A172 (cell line): ENCODE measurements around the gene FRAS1. TPM values are rescaled to one million over a fixed set of nuclear protein-coding genes. Genes with fewer than 3 reads are reported as not detected.
"Not testable (repeated sequence)": the region's sequence is repeated elsewhere in the genome, so short reads cannot be mapped to it uniquely, and the experiment has no call there.

ENCODE experiments used
- DNase-seq: peaks from one replicate; pipeline ENCODE4 v3.0.0-alpha.2; 2015; ENCODE audit warnings: low spot score
- total RNA-seq: library from RNA; depleted of rRNA; stranded (reverse); fragments of >200 nt; shearing (Covaris generic); gene quantifications from 2 replicates; pipeline ENCODE4 v1.2.3, GENCODE V29; 2014

The FRAS1 gene
- total RNA-seq, 1 experiment from 2014 or later: 0.81 TPM

DNA sequence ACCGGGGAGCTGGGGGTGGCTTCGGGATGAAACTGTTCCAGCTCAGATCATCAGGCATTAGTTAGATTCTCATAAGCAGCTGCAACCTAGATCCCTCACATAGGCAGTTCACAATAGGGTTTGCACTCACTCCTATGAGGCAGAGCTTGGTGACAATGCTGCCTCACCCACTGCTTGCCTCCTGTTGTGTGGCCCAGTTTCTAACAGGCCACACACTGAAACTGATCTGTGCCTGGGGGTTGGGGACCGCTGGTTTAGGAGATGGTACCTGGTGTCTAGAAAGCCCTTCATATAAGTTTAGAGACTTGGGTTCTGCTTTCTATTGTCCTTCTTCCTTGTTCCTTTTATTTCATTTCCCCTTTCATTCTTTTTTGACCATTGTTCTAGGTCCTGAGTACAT lies 234.2 kb downstream of the FRAS1 start:
- no peak for DNase-seq

DNA sequence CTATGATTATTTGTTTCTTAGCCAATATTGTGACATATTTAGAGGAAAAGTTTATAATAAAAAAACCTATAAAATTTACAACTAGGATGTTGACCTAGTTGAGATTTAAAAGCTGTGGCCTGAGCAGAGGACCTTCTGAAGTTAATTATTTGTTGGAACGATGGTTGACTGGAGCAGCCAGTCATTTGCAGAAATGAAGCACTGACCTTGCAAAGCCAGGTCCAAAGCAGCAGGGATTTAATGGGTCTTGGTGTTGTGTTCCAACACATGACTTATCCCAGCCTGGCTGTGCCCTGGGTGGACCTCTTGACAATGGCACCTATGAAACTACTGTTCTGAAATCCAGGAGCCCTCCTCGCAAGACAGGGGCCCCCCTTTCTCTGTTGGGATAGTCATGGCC lies 235.2 kb downstream of the FRAS1 start:
- no peak for DNase-seq

DNA sequence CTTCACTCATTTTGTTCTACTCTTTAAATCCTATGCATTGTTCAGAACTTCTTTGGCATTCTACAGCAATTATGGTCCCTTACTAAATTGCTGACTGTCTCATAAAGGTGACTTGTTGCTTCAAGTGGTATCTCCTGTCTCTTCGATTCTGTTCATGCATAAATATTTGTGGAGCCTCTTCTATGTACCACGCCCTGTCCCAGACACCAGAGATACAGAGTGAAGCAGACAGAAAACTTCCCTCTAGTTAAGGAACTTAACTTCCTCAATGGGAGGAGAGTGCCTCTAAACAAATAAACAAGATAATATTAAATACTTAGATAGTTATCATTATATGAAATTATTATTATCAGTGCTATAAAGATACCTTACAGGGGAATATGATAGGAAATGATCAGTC lies 235.7 kb downstream of the FRAS1 start:
- DNase-seq: no peak

DNA sequence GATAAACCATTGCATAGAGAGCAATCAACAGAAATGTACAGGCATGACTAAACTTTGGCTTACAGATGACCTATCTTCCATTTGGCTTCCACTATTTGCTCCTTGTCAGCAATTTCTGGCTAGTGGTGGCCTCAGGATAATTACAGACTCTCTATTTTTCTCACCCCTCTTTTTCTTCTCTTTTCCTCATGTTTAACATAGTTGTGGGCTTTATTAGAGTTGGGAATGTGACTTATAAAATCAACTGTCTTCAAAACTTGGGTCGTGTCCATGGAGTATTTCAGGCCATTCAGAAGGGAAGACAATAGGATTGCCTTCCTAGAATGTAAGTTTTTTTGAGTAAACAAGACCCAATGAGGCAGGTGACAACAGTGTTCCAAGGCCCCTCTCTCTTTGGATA lies 236.2 kb downstream of the FRAS1 start:
- DNase-seq: peak; percentile 32

DNA sequence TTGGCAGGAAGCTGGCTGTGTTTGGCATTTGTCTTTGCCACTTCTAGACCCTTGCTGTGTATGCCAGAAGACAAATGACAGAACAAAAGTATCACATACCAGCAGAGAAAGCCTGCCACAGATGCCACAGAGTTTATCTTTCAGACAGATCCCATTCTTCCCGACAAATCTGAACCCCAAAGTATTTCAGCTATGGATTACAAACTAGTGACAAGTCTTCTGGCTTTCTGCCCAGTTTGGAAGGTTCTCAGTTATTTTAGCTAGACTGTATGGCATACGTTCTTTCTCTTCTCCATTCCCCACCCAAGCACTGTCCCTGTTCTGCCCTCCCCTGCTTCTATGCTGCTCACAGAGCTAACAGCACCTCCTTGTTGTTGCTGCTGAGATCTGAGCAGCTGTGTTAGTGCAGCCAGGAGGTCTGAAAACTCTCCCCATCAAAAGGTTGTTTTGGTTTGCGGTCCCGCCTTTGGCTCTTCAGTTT lies 236.7 kb downstream of the FRAS1 start:
- DNase-seq: peak; percentile 77

DNA sequence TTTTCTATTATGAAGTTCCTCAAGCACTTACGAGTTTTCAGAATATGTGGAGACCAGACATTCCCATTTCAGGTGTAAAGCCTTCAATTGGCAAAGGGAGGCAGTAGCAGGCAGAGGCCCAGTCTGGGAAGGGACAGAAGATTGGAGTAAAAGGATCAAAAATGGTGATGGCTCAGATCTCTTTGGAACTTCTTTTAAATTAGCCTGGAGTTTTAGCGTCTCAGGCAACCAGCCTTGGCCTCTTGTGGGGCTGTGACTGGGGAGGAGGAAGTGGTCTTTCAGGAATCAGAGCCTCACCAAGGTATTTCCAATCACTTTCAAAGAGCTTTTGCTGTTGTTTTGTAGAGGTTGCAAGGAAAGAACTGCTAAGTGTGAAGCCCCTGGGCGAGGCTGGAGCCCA lies 239.1 kb downstream of the FRAS1 start:
- DNase-seq: no peak

DNA sequence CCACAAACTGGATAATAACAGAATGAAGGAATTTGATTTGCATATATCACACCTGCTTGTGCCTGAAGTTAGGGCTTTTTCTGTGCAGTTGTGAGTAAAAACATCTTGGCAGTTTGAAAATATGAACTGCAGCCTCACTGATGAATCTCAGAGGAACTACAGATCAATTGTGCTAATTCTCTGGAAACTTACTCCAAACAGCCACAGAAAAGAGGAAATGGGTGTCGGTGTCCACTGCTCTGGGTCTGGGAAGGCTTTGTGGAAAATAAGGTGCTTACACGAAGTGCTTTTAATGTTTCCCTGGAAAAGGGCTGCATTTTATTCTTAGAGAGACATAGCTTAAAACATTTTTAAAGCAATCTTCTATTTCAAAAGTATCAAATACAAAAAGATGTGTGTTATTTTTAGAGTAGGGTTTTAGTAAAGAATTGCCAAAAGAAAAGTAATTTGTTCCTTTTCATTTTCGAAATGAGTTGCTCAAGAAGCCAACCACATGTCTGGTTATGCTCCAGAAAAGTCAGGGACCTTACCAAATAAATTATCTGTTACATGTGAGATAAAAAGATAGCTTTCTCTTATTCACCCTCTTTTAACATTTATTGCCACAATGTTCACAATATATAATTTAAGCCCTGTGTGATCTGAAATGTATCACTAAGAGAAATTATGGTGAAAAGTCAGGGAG lies 240.1 kb downstream of the FRAS1 start:
- no peak for DNase-seq

DNA sequence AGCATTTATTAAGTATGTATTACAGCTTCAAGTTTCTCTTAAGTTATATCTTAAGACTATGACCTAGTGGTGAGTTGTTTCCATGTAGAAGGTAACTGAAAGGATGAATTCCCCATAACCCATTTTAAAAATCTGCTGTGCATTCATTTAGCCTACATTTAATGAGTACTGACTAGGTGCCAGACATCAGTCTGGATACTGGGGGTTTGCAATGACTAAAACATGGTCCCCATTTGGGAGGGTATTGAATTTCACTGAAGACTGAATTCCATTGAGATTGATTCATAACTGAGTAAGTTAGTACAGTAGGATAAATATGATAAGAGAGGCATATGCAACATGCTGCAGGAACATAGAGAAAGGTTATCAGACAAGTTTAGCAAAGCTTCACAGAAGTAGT lies 241.5 kb downstream of the FRAS1 start:
- DNase-seq: no peak

DNA sequence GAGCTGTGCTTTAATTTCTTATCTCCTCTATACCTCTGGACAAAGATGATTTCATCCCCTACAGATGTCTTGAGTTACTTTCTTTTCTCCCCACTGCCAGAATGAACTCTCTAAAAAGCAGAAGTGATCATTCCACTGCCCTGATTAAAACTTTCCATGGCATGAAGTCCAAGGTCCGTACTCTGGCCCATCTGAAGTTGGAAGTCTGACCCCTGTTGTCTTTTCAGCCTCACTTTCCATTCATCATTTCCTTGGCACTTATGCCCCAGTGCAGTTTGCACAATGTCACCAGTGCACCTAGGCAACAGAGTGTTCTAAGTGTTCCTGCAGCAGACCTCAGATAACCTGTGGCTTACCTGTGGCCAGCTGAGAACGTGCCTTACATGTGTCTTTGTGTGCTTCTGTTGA lies 242.4 kb downstream of the FRAS1 start:
- DNase-seq: no peak

DNA sequence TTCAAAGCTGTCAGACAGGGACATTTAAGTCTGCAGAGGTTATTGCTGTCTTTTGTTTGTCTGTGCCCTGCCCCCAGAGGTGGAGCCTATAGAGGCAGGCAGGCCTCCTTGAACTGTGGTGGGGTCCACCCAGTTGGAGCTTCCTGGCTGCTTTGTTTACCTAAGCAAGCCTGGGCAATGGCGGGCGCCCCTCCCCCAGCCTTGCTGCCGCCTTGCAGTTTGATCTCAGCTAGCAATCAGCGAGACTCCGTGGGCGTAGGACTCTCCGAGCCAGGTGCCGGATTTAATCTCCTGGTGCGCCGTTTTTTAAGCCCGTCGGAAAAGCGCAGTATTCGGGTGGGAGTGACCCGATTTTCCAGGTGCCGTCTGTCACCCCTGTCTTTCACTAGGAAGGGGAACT lies 250.1 kb downstream of the FRAS1 start:
- DNase-seq: not testable (repeated sequence)

DNA sequence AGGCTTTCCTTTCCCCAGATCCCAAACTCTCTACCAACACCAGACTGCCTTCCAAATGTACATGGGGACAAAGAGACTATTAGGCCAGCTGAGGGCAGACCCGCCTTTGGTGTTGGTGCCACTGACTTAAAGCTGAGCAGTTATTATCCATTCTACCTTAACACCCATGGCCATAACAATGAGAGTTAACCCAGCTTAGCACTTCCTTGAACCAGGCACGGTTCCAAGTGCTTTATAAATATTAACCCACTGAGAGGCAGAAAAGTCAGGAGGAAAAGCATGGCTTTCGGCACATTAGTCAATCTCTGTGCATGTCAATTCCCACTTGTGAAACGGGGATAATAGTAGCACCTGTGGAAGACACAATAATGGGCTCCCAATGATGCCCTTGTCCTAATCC lies 251.4 kb downstream of the FRAS1 start:
- DNase-seq: no peak

DNA sequence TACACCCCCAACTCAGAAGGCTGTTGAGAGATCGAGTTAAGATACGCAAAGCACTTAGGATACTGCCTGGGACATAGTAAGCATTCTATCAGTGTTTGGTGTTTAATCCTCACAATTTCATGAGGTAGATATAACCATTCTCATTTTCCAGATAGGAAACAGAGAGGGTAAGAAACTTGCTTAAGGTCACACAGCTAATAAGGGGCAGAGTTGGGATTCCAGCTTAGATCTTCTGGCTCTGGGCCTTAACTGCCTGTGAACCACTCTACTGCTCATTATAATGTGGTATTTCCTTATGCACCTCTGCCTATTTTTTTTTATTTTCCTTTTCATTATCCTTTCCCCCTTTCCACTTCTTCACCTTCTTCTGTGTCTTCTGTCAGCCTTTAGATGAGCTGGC lies 252.2 kb downstream of the FRAS1 start:
- DNase-seq: no peak

DNA sequence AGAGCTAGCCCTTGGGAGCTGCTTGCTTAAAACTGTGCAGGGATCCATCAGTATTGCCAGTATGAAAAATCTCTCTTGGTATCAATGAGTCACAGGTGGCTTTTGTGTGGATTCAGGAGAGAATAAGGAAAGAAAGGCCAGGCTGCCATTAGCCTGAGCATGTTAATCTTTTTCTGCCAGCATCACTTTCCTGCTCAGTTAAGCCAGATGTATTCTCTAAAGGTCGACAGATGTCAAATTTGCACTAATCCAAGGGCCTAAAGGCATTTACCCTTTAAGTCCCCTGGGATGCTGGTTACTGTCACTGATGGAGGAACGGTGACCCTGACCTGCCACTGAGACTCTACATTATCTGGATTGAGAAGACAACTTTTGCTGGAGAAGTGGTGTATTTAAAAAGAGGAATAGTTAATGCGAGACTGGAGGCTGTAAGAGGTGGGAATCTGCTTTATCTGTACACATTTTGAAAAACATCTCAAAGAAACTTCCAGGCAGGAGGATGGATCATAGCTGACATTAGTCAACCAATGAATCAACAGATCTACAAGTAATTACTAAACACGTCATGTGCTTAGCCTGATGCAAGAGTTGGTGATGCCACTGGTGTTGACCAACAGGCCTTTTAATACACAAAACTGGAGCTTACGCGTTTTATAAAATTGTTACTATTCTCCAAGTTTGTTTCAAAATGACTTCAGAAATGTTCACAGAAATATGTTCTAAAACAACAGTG lies 253.1 kb downstream of the FRAS1 start:
- no peak for DNase-seq

DNA sequence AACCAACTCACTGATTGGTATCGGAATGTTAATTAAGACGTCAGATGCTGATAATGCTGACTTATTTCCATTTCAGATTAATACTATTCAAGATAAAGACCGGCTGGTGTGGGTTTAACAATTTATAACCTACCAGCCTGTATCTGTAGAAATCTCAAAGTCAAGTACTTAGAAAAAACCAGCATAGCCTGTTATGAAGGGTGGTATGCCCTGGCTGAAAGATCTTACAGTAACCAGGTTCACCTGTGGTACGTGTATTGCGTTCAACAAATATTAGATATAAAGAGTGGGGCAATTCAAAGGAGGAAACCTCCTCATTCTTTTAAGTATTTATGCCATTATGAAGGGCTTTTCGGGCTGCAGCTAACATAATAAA lies 253.6 kb downstream of the FRAS1 start:
- no peak for DNase-seq

DNA sequence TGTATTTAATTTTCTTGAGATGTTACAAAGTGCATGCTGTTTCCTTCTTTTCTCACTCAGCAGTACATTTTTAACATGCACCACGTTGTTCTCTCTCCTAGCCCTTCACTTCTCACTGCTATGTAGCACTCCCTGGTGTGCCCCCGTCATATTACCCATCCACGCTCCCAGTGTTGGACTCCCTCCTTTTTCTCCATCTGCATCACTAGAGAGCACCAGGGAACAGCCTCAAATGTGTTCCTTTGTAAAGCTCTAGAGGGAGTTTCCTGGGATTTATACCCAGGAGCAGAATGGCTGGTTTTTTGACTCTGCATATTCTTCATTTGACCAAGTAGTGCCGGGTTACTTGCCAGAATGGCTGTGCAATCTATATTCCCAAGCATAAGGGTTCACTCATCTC lies 254.2 kb downstream of the FRAS1 start:
- no peak for DNase-seq

DNA sequence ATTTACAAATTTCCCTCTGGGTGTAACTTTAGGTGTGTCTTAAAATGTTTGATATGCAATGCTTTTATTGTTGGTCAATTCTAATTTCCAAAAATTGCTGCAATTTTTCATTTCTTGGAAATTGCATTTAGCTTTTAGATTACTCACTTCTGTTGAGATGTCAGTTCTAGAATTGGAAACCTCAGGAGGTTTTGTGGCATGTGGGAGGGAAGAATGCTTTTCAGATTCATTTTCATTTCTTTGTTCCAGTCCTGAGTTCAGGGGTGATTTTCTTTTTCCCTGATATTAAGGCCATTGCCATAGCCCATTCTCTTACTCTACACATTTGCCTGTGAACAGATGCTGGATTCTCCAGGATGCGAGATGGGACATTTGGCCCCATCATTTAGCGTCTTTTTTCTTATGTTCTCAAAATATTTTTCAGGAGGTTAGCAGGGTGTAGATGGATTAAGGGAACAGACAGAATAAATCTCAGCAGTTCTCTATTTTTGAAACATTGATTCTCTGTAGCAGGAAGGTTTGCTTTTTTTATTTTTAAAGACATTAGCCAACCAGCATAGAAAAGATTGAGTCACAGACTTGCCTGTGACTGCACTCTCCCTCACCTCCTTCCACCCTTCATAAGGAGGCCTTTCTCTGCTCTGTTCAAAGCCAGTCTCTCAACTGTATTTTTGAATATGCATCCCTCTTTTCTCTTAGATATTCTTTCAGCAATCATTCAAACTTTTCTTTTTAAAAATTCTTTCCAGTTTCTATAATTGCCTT lies 256.0 kb downstream of the FRAS1 start:
- DNase-seq: no peak

DNA sequence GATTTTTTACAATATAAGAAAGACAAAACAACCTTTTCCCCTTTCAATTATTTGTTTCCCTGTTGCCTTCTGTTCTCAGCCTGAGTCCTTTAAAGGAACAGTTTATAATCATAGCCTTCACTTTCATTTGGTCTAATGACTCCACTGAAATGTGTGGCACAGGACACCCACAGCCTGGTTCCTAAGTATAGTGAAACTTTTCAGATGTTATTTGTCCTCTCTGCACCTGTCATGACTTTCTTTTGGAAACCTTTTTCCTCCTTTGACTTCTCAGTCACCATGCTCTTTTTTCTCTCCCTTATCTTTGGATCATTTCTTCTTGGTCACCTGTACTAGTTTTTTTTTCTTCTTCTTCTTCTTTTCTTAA lies 256.6 kb downstream of the FRAS1 start:
- no peak for DNase-seq

DNA sequence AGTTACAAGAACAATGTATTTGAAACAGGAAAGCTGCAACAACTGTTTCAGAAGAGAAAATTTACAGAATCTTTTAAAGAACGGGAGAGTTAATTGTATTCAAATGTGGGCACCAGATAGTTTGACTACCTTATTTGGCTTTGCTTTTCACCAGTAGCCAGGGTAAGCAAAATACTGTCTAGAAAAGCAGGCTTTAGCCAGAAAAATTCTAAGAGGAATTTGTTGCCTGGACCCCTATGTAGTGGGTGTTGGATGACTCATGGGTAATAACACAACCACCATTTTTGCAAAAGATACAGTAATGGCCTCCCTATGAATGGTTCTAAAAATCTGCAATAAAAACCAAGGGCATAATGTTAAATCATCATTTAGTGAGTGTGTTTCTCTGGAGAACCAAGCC lies 261.0 kb downstream of the FRAS1 start:
- no peak for DNase-seq

DNA sequence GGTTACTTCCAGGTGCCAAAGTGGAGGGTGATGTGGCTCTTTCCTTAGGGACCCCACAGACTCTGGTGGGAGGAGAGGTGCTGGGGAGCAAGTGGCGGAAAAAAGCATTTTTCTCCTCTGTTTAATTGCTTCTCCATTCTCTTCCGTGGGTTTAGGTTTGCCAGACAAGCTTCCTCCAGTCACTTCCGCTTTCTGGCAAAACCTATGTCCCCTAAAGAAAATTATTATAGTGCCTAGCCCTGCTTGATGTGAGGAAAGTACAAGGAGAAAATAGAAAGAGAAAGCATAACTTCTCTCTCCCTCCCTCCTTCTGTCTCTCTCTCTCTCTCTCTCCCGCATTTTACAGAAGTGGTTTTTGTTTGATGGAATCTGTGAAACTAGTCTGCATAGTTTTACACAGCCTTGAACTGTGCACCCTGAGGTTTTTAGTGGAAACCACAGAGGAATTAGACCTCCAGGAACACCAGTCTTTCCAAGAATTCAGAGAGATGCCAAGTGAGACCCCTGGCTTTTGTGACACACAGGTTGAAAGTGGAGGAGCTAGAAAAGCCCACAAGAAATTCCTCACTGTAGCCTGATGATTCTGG lies 263.3 kb downstream of the FRAS1 start:
- DNase-seq: no peak

DNA sequence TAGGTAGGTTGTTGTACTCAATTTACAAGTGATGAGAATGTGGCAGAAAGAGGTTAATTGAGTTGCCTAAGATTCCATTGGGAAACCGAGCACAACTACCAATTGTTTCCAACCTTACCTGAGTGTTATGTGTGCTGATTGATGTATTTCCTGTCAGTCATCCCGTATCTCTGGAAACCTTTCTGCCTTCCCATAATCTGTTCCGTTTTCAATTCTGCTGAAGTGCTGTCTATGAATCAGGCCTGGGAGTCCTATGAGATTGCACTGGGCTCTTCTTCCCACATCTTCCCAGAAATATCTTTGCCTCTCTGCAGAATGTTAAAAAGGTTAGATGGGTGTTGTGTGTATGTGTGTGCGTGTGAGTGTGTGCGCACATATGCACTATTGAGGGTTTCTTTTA lies 264.9 kb downstream of the FRAS1 start:
- no peak for DNase-seq

DNA sequence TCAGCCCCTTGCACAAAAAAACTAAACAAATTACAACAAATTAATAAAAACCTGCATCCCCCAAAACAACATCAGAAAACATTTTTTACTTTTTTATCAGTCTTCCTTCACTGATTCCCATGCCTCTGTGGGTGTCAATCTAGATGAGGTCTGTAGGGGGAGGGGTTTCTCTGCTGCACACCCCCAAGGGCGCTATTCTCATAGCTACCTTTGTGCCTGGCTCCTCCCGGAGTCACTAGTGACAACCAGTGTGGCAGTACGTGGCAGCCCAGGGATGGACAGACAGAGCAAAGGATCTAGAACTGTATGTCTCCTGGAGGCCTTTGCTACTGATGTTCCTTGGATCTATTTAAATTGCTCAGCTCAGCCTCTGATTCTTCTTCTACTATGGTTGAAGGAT lies 266.3 kb downstream of the FRAS1 start:
- no peak for DNase-seq

DNA sequence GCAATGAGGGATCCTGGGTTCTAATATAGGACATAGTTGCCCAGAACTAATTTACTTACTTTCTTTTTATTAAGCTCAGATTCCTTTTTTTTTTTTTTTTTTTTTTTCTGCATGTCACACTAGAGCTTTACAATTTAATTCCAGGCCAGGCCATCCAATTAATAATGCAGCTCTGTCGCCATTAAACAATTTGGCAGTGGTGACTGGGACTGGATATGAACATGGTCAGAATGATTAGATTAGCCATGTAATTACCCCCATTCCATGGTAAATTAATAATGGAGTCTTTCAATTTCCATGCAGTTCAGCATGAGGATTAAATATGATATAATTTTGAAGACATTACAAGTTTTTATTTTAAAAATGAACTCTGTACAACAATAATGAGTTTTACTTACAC lies 267.5 kb downstream of the FRAS1 start:
- DNase-seq: no peak
